Measurements from ENCODE around the gene SLAIN1.

The SLAIN1 gene

DNA sequence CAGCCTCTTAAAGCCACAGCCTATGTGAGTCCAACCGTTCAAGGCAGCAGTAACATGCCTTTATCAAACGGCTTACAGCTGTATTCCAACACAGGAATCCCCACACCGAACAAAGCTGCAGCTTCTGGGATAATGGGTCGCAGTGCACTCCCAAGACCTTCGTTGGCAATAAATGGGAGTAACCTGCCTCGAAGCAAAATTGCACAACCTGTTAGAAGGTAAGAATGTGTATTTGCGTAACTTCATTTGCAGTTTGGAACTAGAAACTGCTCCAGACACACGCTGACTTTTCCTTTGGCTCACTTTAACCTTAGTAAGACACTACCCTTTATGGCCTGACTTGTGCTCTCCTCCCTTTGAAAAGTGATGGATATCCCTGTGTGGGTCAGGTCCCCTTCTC lies 63.4 kb downstream of the SLAIN1 start:
- no peak for DNase-seq

DNA sequence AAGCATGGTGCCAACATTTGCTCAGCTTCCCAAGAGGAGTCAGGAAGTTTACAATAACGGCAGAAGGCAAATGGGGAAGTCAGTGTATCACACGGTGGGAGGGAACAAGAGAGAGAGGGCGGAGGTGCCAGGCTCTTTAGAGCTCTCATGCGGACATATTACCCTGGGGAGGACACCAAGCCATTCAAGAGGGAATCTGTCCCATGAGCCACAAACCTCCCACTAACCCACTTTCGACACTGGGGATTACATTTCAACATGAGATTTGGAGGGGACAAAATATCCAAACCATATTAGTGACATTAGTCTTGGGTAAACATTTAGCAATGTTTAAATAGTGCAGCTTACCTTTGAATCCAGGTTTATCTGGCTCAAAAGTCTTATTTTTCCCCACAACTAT lies 69.9 kb downstream of the SLAIN1 start:
- no peak for DNase-seq

DNA sequence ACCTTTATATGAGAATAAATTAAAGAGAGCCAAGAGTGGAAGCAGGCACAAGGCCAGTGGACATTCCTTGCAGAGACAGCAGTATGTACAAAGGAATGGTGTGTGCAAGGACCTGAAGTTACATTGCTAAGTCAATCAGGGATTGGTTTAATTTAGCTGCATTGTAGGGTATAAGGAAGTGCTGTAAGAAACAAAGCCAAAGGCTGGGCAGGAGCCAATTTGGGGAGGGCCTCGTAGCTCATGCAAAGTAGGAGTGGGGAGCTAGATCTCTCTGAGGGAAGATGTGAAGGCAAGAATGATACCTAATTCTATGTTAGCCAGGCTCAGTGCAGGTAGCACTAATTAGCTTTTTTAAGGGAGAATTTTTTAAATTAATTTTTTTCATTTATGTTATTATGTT lies 76.7 kb downstream of the SLAIN1 start:
- DNase-seq, result no peak

DNA sequence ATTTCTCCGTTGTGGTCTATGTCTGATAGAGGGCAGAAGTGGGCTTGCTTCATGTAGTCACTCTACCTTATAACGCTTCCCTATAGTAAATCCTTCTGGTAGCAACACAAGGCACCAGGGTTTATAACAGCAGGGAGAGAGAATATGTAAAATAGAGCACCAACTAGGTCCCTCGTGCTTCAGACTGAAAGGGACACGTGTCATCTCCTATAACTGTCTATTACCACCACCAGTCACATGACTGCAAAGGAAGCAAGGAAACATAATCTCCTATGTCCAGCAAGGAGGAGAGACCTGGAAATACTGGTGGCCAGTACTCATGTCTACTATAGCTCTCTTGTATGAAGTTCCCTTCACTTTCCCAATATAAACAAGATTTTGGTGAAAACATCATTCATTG lies 79.2 kb downstream of the SLAIN1 start:
- no peak for DNase-seq

DNA sequence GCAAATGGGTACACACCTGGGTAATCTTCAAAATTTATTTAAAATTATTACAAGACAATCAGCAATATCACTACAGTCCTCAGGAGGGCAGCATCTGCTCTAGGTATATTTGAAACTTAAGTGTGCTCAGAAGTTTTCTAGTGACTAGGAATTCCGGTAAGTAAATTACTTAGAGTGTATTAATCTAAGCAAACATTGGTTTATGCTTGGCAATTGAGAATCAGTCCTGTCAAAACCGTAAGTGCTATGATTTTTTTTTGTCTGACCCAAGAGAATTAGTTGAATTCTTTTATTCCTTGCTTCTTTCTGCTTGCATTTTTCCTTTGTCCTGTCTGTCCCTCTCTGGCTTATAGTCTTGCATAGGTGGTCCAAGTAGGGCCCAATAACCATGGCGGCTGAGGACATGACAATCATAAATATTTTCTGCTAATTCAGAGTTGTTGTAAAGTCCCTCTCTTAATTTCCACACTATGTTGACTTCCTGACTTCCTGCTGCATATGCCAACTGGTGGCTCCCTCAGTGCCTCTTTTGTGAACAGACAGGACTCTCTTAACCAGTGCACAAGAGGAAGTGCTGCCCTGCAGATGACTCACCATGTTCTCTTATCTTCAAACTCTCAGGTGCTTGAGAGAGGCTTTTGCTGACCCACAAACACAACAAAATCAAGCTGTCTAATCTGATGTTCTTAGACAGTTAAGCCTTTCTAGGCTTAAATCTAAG lies 82.2 kb downstream of the SLAIN1 start:
- peak; percentile 32 to 40 for DNase-seq

DNA sequence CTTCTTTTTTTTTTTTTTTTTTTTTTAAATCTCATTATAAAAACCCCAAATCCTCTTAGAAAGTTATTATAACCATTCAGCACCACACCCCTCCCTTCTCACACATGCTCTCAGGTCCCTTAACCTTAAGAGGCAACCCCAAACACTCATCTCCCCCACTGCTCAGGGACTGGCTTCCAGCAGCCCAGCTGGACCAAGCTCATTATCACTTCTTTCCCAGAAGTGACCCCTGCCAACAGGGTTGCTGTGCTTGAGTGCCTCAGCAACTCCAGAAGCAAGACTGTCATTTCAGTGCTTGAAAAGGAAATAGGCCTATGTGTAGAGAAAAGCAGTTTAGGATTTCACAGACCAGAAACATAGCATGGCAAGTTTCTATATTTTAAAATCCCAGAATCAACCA lies 84.3 kb downstream of the SLAIN1 start:
- no peak for DNase-seq

DNA sequence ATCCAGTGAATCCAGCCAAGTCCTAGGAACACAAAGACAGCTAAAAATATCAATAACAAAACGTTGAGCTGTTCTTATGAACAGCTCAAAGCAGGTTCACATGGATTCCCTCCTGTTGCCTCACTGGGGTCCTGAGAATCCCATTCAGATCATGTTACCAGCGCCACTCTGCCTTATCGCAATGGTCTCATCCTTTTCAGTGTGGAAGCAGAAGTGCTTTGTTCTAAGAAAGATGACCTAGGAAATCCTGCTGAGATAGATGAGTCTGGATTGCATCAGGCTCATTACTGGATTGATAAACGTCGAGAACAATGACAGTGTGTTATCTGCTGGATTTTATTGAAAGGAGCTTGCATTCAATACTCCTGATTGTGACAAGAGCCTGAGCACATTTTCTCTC lies 87.0 kb downstream of the SLAIN1 start:
- no peak for DNase-seq

DNA sequence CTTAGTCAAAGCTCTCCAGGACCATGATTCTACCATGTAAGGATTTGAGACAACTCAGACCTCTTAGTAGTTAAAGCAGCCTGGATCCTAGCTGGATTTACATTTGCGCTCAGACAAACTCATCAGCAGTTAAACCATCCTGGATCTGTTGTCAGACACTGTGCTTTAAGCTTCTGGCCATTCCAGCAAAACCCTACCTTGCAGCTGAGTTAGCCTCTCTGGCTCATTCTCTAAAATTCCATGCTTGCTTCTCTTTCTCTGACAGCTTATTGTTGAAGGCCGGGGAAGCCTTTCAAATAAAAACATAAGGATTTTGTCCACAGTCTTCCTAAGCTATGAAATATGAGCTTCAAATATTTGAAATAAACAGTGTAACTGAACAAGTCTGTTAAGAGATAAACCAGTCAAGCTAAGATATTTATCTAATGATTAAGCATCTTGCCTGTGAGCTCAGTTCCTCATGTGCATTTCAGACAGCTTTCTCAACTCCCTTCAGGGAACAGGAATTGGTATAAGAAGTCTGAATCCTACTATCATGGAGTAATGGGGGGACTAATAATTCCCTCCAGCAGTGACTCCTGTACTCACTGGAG lies 89.3 kb downstream of the SLAIN1 start:
- no peak for DNase-seq

DNA sequence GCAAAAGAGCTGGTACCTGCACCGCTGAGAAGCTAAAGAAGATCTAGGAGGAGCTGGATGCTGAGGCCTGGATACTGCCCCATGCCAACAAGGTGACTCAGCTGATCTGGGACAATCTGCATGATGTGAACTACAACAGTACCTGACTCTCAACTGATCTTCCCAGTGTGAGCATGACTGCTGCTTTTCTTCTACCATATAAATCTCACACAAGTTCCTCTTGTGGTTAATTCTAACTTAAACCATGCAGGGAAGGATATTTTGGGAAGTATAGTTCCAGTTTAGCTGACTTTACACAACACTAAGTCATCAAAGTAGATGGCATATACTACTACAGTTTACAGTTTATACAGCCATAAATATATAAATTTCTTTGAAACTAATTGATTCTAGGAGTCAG lies 91.9 kb downstream of the SLAIN1 start:
- no peak for DNase-seq

DNA sequence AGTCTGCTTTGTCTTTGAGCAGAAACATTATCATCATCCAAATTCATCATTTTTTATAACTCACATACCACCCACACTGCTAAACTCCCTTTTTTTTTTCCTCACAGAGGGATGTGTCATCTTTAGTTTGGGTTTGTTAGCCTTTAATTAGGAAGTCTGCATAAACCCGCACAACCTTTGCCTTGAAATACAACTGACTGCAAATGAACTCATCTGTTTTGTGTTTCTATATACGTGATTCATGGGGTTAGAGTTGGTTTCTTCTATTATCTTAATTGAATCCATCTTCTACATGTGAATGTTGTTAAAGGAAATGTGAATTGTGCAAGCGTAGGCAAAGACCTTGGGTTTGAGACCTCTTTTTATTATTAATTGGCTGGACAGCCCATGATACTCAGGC lies 102.7 kb downstream of the SLAIN1 start:
- DNase-seq, result no peak

DNA sequence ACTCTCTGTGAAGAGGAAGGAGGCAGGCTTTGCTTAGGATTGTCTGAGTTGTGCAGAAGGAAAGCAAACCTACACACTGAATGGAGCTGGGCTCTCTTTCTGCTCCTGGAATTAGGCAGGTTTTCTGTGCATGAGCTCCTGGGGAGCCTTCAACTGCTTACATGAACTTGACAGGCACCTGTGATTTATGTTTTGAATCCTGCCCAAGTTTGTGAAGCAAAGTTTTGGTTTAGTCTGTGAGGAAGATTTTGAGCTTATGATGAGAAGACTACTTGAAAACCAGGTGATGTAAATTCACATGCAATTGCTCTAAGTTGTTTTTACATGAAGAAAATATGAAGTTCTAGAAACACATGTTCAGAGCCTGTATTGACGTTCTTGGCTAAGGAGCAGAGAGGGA lies 109.0 kb downstream of the SLAIN1 start:
- no peak for DNase-seq

DNA sequence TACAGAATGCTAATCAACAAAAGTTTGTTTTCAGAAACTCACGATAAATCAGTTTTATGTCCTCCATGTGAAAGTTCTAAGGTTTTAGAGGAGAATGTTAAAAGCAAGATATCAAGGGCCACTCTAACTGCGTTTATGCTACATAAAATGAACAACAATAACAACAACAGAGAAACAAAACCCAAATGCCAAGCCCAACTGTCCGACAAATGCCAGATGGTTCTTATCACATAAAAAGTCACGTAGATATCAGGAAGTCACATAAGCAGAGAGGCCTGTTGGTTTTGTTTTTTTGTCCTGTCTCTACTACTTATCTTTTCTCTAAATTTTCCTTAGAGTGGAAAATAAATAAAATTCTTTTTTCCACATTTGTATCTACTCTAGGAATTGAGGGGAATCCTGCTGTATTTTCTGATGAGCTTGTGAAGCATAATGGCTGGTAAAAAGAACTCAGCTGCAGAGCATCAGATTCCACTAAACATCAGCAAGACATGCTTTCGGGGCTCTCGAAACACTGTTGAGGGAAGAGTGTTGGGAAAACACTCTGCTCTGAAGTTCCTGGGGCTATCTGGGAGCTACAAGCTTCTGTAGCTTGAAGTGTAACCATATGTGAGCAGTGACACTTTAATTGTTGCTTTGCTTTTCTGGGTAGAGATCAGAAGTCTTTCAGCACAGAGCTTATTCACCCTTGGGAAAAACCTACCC lies 110.1 kb downstream of the SLAIN1 start:
- DNase-seq, result no peak

DNA sequence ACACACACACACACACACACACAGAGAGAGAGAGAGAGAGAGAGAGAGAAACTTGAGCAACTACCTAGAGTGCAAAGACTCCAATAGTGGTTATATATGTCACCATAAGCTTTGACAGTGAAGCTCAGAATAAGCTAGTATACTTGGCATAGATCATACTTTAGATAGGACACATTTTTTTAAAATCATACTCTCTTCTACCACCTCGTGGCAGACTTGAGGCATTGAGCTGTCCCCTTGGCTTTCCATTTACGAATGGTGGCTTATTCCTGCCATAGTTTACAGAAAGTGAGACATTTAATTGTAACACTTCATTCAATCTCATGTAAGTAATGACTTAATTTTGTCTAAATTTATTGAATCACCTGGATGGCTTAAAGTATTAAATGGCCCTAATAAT lies 112.9 kb downstream of the SLAIN1 start:
- DNase-seq, result no peak

DNA sequence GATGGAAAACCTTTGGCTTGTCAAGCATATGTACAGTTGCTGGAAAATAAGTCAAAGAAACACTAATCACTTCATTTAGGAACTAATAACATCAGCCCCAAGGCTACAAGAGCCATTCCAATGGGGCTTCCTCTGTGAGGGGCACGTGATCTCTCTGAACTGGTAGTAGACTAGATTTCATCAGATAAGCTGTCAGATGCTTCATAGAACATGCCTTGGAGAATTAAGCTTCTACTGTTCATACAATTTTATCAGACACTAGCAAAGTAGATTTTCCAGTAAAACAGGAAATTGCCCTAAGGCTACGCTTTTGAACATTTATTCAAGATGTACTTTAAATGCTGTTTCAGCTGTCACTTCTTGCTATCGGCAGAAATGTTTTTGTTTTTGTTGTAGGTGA lies 113.4 kb downstream of the SLAIN1 start:
- DNase-seq, result no peak

DNA sequence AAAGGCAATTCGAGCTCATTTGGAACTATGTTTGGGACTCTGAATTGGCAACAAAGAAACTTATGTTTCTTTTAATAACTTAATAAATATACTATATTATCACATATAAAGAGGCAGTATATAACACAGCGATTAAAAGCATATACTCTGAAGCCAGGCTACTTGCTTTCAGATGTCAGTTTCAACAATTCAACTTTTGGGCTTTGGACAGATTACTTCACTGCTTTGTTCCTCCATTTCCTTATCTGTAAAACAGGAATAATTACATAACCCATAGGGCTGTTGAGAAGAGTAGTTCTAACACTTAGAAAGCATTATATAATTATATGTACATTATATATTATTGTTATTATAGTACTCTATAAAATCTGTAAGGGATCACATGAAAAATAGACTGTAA lies 113.9 kb downstream of the SLAIN1 start:
- DNase-seq, result no peak

DNA sequence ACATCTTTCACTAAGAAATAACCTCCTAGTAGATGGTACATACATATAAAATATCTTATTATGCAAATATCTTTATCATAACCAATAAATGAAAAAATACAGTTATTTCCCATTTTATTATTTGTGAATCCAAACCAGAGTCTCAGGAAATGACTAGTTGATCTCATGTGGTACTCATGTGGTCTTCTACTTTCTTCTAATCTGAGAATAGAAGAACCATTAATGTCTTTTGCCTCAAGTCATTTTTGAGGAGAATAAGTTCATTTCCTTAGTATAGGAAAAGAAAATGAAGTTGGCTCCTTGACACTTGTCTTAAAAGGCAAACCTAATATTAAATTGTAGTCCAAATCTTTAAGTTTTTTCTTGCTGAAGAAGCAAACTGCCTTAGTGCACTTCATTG lies 114.5 kb downstream of the SLAIN1 start:
- DNase-seq, result no peak

Data from CD4-positive, alpha-beta T cell treated with Interleukin-1 beta for 1 hour (primary cell).